Fibroblast of skin of back (primary cell): ENCODE data around the gene KRT76.
"Not testable (repeated sequence)": the region's sequence is repeated elsewhere in the genome, so short reads cannot be mapped to it uniquely, and the experiment has no call there.

Experiments
- DNase-seq: peaks from one replicate; pipeline ENCODE4 v3.0.0-alpha.2; 2013

Gene KRT76

GRCh38 chr12:52779914-52780313 lies 2.8 kb upstream of the KRT76 start:
- DNase-seq: no peak

- DNase-seq: no peak
Measured at GRCh38 chr12:52778833-52779232, 1.7 kb upstream of the KRT76 start.

- DNase-seq: no peak
Measured at GRCh38 chr12:52777566-52777965, 421 bp upstream of the KRT76 start.

GRCh38 chr12:52776435-52776834 lies 710 bp downstream of the KRT76 start:
- no peak for DNase-seq

GRCh38 chr12:52774629-52775250 lies 2.4 kb downstream of the KRT76 start:
- DNase-seq: no peak

GRCh38 chr12:52772772-52773171 lies 4.4 kb downstream of the KRT76 start:
- DNase-seq: no peak

GRCh38 chr12:52772188-52772587 lies 5.0 kb downstream of the KRT76 start:
- no peak for DNase-seq

GRCh38 chr12:52771505-52771904 lies 5.6 kb downstream of the KRT76 start:
- DNase-seq: no peak

GRCh38 chr12:52771088-52771487 lies 6.1 kb downstream of the KRT76 start:
- DNase-seq: no peak

- no peak for DNase-seq
Measured at GRCh38 chr12:52769946-52770345, 7.2 kb downstream of the KRT76 start.

GRCh38 chr12:52769354-52769753 lies 7.8 kb downstream of the KRT76 start:
- DNase-seq: no peak

GRCh38 chr12:52768479-52769200 lies 8.5 kb downstream of the KRT76 start:
- DNase-seq: no peak

- DNase-seq: no peak
Measured at GRCh38 chr12:52767427-52767826, 9.7 kb downstream of the KRT76 start.

GRCh38 chr12:52767020-52767379 lies 10.1 kb downstream of the KRT76 start:
- no peak for DNase-seq

- DNase-seq: no peak
Measured at GRCh38 chr12:52766351-52767019, 10.7 kb downstream of the KRT76 start.

GRCh38 chr12:52765702-52766101 lies 11.4 kb downstream of the KRT76 start:
- DNase-seq: no peak

GRCh38 chr12:52763991-52764390 lies 13.2 kb downstream of the KRT76 start:
- no peak for DNase-seq

GRCh38 chr12:52763036-52763659 lies 14.0 kb downstream of the KRT76 start:
- no peak for DNase-seq

- DNase-seq: no peak
Measured at GRCh38 chr12:52761802-52762201, 15.3 kb downstream of the KRT76 start.

- DNase-seq: not testable (repeated sequence)
Measured at GRCh38 chr12:52761218-52761617, 15.9 kb downstream of the KRT76 start.

GRCh38 chr12:52760623-52761022 lies 16.5 kb downstream of the KRT76 start:
- no peak for DNase-seq

- DNase-seq: no peak
Measured at GRCh38 chr12:52759695-52760094, 17.4 kb downstream of the KRT76 start.

GRCh38 chr12:52759218-52759617 lies 17.9 kb downstream of the KRT76 start:
- no peak for DNase-seq
